ENCODE results near the gene PPP2R2B.

Gene PPP2R2B

DNA sequence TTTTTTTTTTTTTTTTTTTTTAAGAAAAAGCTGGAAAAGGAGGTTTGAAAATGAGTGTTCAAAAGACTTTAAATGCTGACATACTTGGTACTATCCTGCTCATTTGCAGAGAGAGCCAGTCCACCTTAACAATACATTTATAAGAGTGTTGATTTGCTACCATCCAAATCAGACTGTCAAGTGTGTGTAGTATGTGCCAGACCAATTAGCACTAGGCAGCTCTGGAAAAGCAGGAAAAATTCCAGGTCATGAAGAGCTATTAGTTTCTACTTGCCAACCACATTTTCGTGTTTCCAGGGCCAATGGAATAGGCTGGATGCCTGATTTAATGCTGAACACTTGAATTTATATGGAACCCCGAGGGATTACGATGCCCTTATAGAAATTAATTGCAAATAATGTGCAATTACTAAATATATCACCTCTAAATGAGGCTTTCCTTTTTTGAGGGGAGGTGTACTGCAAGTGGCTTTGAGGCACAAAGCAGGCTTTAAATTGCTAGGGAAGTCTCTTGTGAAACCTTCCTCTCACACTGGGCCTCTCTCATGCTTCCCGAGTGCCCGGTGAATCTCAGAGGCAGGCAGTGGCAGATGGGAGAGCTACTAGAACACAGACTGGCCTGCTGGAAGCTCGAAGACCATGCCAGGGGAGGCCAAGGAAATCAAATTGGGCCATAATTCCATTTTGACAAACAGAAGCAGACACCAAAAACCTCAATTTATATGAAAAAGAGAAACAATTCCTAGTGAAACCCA lies 178.7 kb downstream of the PPP2R2B start:
- DNase-seq (ENCODE audit: low spot score): no peak

DNA sequence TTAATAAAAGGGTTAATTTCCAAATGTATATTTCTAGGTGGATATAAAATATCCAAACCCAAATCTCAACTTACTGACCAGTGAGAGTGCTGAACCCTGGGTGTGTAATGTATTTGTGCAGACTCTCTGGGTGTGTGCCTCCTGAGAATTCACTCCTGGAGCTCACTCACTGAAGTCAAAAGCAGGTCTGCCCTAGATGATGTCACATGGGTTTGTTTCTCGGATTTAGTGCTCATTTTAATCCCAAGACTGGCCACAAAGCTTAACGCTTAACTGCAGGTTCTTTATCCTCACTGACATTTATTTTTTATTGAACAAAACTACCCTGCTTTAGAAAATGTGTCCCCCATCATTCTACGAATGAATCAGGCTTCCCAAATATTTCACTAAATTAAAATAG lies 179.4 kb downstream of the PPP2R2B start:
- DNase-seq (ENCODE audit: low spot score): no peak

DNA sequence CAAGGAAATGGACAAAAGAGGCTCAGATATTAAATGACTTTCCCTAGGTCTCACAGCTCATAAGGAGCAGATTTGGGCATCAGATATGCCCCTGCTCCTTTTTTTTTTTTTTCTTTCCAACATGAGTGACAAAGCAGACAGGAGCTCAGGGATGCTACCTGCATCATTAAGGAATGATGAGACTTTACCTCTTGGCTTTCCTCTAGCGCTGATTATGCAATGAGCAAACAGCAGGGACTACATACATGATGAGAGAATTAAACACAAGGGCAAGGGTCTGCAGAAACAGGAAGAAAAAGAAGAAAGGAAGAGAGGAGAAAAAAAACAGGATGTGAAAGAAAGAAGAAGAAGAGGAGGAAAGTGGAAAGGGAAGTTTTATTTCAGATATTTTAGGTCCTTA lies 179.9 kb downstream of the PPP2R2B start:
- DNase-seq (ENCODE audit: low spot score): no peak

DNA sequence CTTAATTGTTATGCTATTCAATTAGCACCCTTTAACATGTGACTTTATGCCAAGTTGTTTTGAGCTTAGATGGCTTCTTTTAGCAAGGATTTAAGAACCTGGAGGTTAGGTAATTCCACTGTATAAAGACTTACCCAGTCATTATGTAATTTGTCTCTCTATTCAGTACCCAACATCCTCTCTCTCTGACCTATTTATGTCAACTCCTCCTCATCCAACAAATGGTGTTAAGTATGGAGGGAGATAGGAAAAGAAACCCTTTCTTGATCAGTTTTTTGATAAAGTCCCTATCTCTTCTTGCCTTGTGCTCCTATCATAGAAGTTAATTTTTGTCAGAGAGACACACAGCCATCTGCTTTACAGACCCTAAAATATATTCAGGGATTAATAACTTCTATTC lies 181.3 kb downstream of the PPP2R2B start:
- DNase-seq (ENCODE audit: low spot score): peak; percentile 64

DNA sequence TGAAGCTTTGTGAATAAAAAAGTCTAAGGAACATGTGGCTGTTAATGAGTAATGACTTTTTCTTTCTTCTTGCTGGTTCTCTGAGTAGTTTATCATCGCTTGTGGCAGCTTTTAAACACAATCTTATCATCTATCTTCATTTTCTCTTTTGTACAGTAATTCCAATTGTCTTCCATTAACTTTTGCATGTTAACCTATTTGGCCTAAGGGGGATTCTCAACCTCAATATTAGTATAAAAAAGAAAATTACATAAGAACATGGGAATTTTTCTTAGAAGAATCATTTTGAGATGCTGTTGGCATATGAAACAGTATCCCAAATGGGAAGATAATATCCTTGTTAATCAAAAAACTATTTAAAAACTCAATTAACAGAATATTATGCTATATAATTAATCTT lies 182.9 kb downstream of the PPP2R2B start:
- no peak for DNase-seq (ENCODE audit: low spot score)

DNA sequence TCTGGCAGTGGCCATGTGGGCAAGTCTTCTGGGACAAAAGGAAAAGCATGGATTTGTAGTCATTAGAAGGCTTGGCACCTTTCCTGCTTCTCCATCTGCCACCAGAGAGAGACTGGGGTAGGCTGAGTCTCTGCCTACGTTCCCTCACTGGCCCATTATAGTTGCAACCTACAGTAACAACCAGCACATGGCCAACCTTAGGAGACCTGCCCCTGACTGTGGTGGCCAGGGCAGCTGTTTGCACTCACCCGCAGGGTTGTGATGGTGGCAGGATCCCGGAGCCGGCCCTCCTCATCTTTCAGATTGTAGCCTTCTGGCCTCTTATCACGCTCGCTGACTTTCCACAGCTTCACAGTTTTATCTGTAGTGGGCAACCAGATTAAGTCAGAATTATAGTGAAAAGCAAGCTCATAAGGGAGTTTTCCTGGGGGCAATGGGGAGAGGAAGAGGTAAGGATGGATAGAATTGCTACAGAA lies 187.6 kb downstream of the PPP2R2B start:
- DNase-seq (ENCODE audit: low spot score): no peak

DNA sequence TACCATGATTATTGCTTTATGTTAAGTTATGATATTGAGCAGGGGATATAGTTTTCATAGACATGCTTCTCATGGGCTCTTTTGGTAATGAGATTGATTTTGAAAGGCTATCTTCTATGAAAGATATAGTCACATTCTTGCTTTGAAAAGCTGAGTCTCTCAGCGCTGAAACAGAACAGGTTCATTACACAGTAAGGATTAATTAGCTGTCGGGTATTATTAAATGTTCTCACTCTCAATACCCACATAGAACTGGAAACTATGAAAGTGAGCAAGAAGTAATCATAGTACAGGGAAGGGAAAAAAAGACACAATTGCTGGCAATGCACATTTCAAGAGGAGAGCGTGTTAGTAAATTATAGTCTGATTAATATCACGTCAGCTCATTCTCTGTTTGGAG lies 190.9 kb downstream of the PPP2R2B start:
- no peak for DNase-seq (ENCODE audit: low spot score)

DNA sequence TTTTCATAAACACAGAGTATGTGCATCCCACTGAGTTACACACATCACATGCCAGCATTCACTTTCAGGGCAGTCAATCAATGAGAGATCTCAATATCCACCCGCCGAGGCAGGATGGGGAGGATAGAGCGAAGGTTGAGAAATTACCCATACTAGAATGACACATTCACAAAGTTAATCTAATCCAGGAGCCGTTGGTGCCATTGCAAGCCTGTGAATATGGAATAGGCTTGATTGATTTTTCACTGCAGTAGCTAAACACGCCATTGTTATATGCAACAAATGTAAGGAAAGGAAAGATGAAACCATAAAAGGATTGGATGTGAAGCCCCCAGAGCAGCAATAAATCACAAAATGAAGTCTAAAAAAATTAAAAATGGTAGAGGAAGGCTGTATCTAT lies 194.7 kb downstream of the PPP2R2B start:
- no peak for DNase-seq (ENCODE audit: low spot score)

DNA sequence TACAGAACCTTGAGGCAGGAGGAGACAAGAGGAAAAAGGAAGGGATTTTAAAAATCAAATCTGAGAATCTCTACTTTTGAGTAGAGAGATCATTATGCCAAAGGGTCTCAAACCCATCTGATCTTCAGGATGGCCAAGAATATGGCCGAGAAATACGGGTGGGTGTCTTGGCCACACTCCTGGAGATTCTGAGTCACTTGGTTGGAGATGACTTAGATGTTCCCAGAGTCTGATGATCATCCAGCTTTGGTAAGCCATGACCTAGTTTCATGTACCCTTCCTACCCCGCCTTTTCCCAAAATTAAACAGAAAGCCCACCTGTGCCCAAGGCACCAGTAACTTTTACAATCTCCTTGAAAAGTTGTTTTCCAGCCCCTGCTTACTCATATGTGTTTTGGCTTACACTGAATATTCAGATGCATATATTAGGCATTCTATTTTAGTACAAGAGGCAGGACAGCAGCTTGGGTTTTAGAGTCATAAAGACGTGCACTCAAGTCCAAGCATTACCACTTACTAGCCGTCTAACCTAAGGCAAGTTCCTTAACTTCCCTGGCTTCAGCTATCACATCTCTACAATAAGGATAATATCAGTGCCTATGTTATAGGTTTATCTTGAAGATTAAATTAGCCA lies 195.5 kb downstream of the PPP2R2B start:
- DNase-seq (ENCODE audit: low spot score): no peak

DNA sequence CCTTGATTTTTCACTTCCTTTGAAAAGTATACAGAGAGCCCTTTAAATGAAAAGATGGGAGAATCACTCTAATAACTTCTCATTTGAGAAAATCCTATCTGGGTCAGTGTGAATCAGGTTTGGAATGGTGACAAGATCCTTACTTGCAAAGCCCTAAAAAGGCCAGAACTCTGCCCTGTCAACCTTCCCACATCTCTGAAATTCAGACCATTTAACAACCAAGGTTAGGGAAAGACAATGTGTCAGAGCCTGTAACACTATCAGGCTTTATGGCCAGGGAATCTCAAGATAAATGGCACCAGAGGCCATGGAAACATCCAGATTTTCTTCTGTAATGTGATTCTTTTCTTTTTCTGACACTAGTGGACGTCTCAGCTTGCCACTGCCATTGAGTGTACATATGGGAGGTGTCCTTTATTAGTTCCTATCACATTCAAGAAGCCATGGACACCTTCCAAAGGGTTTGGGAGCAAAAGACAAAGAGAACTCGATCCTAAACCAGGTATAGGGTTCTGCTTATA lies 196.9 kb downstream of the PPP2R2B start:
- DNase-seq (ENCODE audit: low spot score): no peak

DNA sequence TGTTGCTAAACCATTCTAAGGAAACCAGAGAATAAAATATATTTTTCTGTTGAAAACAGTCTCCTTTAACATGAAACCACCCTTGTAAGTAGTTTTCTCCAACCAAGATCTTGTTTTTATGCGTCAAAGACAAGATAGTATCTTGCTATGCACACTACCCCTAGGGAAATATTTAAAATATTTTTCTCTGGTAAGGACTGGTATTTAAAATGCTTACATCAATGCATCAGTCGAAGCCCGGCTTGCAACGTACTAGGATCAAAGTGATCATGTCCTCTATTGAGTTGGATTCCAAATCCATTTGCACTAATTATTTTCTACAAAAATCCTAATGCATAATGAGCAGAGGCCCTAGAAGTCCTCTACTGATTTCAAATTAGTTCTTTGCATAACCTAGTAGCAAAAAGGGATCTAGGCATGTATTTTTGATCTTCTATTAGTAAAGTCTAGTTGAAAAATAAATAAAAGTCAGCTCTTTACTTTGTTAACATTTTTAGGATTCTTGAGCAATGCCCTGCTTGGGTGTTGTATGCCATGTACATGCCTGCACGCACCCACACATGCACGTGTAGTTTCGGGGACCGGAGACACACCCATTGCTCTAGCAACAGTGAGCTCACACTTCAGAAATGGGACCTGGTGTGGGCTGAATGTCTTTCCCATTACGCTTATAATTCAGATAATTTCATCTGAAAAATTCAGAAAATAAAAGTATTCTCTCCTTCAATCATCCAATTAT lies 197.5 kb downstream of the PPP2R2B start:
- DNase-seq (ENCODE audit: low spot score): no peak

DNA sequence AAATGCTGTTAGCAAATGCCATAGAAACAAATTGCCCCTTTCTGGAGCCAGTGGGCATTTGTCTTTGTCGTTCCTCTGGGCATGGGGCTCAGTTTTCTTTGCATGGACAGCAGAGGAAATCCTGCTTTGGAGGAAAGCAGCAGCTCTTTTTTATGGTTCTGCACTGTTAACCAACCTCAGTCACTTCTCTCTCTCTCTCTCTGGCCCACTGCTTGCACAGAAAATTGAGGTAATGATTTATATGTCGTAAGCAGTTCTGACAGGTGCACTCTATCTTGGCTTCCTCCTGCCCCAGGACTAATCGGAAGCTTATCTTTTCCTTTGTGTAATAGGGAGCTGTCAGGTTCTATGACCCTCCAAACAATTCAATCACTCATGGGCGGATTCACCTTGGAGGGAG lies 202.9 kb downstream of the PPP2R2B start:
- DNase-seq (ENCODE audit: low spot score): no peak

DNA sequence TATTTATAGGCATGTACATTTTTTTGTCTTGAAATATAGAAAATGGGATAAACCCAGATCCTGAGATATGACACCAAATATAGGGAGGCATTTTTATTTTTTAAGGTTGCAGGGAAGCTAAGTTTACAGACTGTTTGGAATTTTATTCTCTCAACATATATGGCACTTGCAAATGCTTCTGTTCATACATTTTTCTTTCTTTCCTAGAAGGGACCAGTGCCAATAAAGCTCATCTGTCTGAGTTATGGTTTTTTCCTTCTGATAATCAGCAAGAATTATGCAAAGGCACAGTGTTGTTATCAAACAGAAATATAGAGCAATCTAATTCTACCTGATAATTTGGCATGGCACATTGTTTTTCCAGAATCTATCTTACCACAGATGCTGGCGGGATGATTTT lies 205.7 kb downstream of the PPP2R2B start:
- DNase-seq (ENCODE audit: low spot score): no peak

DNA sequence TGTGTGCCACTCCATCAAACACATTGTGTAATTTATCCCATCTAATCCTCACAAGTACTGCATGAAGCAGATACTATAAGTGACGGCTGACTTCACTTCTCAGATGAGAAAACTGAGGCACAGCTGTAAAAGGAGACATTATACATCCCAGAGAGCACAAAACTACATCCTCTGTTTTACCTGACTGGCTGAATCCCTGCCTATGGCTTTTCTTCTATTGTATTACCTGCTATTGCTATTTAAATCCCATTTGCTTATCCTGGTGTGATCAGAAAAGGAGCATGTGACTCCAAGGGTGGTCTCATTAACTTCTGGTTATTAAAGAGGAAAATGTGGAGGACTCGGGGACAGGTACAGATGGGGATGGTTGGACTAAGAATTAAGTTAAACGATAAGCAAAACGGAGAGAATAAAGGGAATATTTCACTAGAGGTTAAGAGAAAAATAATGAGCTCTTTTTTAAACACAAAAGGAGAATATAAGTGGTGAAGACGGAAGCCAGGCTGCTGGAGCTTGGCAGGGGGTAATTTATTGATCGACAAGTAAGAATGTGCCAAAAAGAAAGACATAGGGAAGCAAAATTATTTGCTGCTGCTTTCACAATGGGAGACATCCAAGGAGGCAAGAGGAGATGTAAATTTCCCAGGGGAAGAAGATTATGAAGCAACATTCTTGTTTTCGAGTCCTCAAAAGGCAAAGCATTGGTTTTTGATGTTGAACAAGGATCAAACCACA lies 206.8 kb downstream of the PPP2R2B start:
- DNase-seq (ENCODE audit: low spot score): no peak

DNA sequence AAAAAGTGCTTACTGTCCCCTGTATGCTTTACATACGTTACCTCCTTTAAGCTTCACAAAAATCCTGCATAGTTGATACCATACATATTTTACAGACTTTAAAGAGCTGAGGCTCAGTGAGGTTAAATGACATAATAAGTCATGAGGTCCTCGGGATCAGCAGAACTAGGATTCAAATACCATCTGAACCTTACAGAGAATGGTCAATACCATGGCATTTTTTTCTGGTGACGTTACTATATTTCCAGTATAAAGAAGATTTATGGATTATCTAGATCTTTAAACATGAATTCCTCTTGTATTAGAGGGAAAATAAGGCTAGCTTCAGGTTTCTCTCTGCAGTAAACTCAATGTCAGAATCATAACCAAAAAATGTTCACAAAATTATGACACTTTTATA lies 208.9 kb downstream of the PPP2R2B start:
- no peak for DNase-seq (ENCODE audit: low spot score)

DNA sequence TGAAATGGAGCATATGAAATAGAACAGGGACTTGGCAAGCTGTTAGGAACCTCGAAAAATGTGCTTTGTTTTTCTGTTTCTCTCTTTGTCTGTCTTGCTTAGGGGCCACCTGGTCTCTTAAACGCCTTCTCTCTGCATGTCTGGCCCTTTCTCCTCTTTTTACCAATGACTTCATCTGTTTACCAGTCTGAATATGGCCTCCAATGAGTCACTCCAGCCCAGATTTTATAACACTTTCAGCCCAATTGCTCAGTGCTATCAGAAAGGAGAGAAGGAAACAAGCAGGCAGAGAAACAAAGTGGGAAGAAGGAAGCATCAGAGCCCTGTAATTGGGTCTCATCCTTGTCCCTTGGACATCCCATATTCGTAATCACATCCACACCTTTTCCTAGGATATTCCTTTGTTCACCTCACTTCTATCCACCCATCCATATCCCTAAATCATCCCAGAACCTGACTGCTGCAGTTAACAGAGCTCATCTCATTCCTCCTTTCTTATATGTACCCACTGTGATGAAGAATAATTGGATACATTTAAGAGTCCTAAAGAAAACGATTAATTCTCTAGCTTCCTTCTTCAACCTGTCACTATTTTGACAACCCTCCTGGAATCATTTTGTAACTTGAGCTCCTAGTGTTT lies 210.8 kb downstream of the PPP2R2B start:
- peak; percentile 53 for DNase-seq (ENCODE audit: low spot score)

DNA sequence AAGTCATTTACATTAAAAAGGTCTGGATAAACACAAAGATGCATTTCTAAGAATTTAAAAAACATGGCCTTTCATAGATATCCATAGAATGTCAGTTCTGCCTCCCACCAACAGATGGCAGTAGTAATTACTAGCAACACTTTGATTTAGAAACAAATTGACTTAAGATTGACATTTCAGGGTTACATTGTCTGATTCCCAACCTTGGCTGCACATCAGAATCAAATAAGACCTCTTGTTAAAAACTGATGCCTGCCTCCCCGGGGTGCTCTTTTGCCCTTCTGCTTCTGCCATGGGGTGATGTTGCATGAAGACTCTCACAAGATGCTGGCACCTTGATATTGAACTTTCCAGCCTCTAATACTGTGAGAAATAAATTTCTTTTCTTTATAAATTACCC lies 216.3 kb downstream of the PPP2R2B start:
- no peak for DNase-seq (ENCODE audit: low spot score)

DNA sequence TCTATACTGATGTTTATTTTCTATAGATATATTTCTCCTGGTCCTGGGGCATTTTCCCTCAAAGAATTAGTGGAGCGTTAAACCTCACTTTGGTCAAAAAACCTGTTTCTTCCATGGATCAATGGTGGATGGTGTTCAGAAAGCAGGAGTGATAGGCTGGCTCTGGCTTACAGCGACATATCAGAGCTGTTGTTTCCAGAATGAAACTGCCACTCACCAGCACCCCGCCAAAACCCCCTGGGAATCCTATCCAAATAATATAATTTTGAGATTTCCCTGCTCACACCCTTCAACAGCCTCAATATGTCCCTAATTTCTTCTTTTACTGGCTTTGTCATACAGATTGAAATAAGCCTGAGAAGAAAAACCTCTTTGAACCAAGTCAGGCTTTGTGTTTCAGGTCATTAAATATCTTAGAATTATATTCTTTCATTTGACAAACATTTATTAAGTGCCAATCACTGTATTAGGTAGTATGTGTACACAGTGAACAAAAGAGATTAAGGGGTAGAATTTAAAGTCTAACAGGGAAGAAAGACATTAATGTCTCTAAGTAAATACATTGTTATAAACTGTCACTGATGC lies 218.1 kb downstream of the PPP2R2B start:
- no peak for DNase-seq (ENCODE audit: low spot score)

DNA sequence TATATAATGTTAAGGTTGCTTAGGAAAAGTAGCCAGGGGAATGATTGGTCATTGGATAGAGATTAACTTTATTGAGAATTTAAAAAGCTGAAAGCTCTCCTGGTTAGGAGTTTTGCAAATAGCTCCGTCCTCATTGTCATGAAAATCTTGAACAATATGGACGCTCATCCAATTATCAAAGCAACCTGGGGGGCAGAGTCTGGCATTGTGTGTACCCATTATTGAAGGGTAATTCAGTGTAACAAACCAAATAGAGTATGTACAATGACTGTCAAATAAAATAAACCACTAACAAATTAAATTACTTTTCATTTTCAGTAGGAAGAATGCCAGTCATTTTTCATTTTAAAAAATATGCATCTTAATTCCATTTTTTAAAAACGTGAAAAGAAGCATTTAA lies 218.6 kb downstream of the PPP2R2B start:
- DNase-seq (ENCODE audit: low spot score): no peak

DNA sequence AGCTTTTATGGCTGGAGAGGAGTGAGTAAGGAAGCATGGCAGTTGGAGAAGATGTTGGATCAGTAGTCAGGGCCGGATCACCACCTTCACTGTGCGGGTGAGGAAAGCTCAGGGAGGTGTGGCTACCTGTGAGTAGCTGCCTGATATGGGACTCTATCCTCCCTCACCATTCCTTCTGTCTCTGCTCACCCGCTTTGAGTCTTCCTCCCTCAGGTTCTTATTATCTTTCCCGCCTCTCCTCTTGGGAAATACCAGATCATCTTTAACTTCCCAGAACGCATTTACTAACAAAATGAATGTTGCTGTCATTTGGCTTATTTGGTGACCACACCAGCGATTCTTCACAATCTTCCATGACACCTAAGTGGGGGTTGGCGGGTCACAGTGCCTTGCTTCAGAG lies 221.9 kb downstream of the PPP2R2B start:
- no peak for DNase-seq (ENCODE audit: low spot score)

DNA sequence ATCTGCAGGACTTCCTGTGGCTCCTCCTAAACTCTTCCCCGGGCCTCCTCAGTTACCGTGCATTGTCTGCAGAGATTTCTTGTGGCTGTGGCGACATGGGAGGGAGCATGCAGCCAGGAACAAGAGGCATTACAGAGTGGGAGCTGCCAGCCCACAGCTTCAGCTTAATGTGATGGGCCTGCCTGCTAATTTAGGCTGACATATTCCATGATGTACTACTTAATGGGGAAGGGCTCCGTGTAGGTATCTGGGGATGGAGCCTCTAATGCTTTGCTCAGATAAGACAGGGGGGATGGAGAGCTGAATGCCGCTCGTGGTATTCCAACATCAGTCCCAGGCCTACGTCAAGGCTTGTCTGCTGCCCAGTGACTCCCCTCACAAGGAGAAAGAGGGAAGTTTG lies 225.0 kb downstream of the PPP2R2B start:
- DNase-seq (ENCODE audit: low spot score): no peak

Measured in putamen (tissue), 1 donor.